Ovary (tissue), 3 donors: ENCODE data around the gene YWHAG.

Source experiments
- CTCF ChIP-seq, 3 donors: fragments of 450-650 bp in 2 of 3; fragments of 200-600 bp in 1 of 3; IDR thresholded peaks; one replicate each; pipeline versions ENCODE4 v1.5.1 to v1.8.0; 2016 to 2022; ENCODE audit warnings: antibody characterized with exemption in 3 of 3, mild to moderate bottlenecking in 1 of 3
- EP300 ChIP-seq: sonication (generic); formaldehyde crosslinking; IDR thresholded peaks from one replicate; pipeline ENCODE4 v1.6.1; 2017; ENCODE audit warnings: antibody characterized with exemption
- donor health status: DM: no; HTN: no; CAD: no.

DNA sequence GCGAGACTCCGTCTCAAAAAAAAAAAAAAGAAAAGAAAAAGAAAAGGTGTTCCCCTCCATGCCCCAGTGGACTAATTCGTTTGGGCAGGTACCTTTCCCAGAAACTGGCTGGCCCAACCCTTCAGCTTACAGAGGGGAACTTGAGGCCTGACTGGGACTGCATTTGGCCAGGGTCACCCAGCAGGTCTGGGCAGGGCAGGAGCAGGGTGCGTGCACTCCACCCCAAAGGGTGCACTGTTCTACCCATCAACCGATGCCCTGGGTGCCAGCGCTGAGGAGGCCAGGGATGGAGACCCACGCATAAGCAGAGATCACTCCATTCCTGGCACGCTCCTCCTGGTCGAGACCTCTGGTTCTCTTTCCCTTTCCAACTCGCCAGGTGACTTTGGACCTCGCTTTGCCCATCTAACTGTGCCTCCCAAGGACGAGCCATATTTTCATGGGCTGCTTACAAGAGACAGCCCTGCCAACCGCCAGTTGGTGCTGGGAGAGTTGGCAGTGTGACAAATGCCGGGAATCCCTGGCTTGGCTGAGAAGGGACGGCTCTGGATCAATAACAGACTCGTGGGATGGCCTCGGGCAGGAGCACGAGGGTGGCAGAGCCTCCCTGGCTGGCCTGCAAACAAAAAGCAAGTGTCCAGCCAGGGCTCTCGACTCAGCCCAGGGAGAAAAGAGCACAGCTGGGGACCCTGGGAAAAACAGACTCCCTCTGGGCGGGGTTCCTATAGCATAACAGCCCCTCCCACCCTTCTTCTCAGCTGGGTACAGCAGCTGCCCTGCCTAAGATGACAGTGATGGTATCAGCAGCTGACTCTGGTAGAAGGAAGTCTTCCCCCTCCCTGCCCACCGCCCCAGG is 48.5 kb downstream of the YWHAG start:
- no peak for TF ChIP-seq CTCF (IDR thresholded peaks at IDR 0.05)
- no peak for TF ChIP-seq EP300
